Central memory CD8-positive, alpha-beta T cell (primary cell): ENCODE results near the gene CCDC200.
A peak's percentile ranks its signal among the peaks of the same experiment; 100 is the strongest.
"Not testable (repeated sequence)": the region's sequence is repeated elsewhere in the genome, so short reads cannot be mapped to it uniquely, and the experiment has no call there.

Experiments
- ATAC-seq: fragments of 150-1000 bp; cut with Tn5 transposase; replicated peaks from 2 replicates; pipeline ENCODE4 v1.10.0; 2022; ENCODE audit warnings: mild to moderate bottlenecking, moderate FRiP score, moderate number of reproducible peaks; ENCODE audit not compliant: poor library complexity, severe bottlenecking; ENCODE audit errors: extremely low read depth
- DNase-seq, 2 donors: peaks; one replicate each; pipeline ENCODE4 v3.0.0; 2021; ENCODE audit warnings: low spot score in 2 of 2
- H3K27ac Mint-ChIP-seq: one replicate; pipeline ENCODE4 v1.8.0; 2022; ENCODE audit warnings: low read depth, mild to moderate bottlenecking, moderate library complexity, mixed read lengths
- H3K27me3 Mint-ChIP-seq: one replicate; pipeline ENCODE4 v1.8.0; 2022; ENCODE audit warnings: mixed read lengths
- H3K36me3 Mint-ChIP-seq: one replicate; pipeline ENCODE4 v1.8.0; 2022; ENCODE audit warnings: mild to moderate bottlenecking, moderate library complexity, mixed read lengths; ENCODE audit not compliant: insufficient read depth
- H3K4me1 Mint-ChIP-seq: one replicate; pipeline ENCODE4 v1.8.0; 2022; ENCODE audit warnings: mixed read lengths
- H3K4me3 Mint-ChIP-seq: one replicate; pipeline ENCODE4 v1.8.0; 2022; ENCODE audit warnings: mild to moderate bottlenecking, moderate library complexity, mixed read lengths
- H3K9me3 Mint-ChIP-seq: one replicate; pipeline ENCODE4 v1.8.0; 2022; ENCODE audit warnings: mixed read lengths

CCDC200 gene

GRCh38 chr17:43228020-43228782, at the start of gene CCDC200:
Gene CCDC200, minus strand, starts transcription at chr17:43228623. Its CDS starts 69 bp downstream, at chr17:43228554.
- not testable (repeated sequence) for H3K4me1 Mint-ChIP-seq, H3K27ac Mint-ChIP-seq, H3K9me3 Mint-ChIP-seq, H3K36me3 Mint-ChIP-seq, H3K4me3 Mint-ChIP-seq, DNase-seq, H3K27me3 Mint-ChIP-seq, ATAC-seq

GRCh38 chr17:43272914-43273313, 44.5 kb upstream of the CCDC200 start:
- Mint-ChIP-seq H3K27ac (peak overlapping the region; percentile 93), H3K4me3 (peak overlapping the region; percentile 63)
- DNase-seq, H3K27me3 Mint-ChIP-seq, H3K9me3 Mint-ChIP-seq, H3K4me1 Mint-ChIP-seq, H3K36me3 Mint-ChIP-seq: not testable (repeated sequence)
- ATAC-seq: peak; percentile 43

- not testable (repeated sequence) for H3K4me1 Mint-ChIP-seq, H3K27me3 Mint-ChIP-seq, DNase-seq, ATAC-seq, H3K36me3 Mint-ChIP-seq, H3K9me3 Mint-ChIP-seq
- Mint-ChIP-seq H3K4me3 (peak overlapping the region; percentile 63), H3K27ac (peak overlapping the region; percentile 93)
These were observed 44.1 kb upstream of the CCDC200 start for GRCh38 chr17:43272483-43272882.

- not testable (repeated sequence) for H3K4me1 Mint-ChIP-seq, H3K4me3 Mint-ChIP-seq, DNase-seq, H3K36me3 Mint-ChIP-seq, H3K27ac Mint-ChIP-seq, H3K27me3 Mint-ChIP-seq, H3K9me3 Mint-ChIP-seq
- peak; percentile 46 for ATAC-seq
These were observed 42.4 kb upstream of the CCDC200 start for GRCh38 chr17:43270552-43271504.

- not testable (repeated sequence) for H3K9me3 Mint-ChIP-seq, H3K4me3 Mint-ChIP-seq, H3K4me1 Mint-ChIP-seq, ATAC-seq, H3K36me3 Mint-ChIP-seq, H3K27ac Mint-ChIP-seq, H3K27me3 Mint-ChIP-seq
- DNase-seq: peak; percentile 64 to 66
These were observed 18.0 kb upstream of the CCDC200 start for GRCh38 chr17:43246456-43246855.

GRCh38 chr17:43240596-43241352, 12.4 kb upstream of the CCDC200 start:
- H3K27me3 Mint-ChIP-seq, H3K4me3 Mint-ChIP-seq, H3K9me3 Mint-ChIP-seq, H3K36me3 Mint-ChIP-seq, H3K4me1 Mint-ChIP-seq, H3K27ac Mint-ChIP-seq, DNase-seq: not testable (repeated sequence)
- peak; percentile 49 for ATAC-seq

- H3K4me3 Mint-ChIP-seq, DNase-seq, H3K27me3 Mint-ChIP-seq, H3K27ac Mint-ChIP-seq, H3K9me3 Mint-ChIP-seq, H3K4me1 Mint-ChIP-seq, H3K36me3 Mint-ChIP-seq: not testable (repeated sequence)
- peak; percentile 43 for ATAC-seq
These were observed 11.2 kb upstream of the CCDC200 start for GRCh38 chr17:43239597-43239996.

- DNase-seq, ATAC-seq, H3K9me3 Mint-ChIP-seq, H3K36me3 Mint-ChIP-seq, H3K4me3 Mint-ChIP-seq, H3K27me3 Mint-ChIP-seq, H3K4me1 Mint-ChIP-seq, H3K27ac Mint-ChIP-seq: not testable (repeated sequence)
These were observed 5.5 kb upstream of the CCDC200 start, which contains the start of gene RNU2-1 for GRCh38 chr17:43233877-43234276. Gene RNU2-1, minus strand, starts transcription at chr17:43233977.

- not testable (repeated sequence) for H3K9me3 Mint-ChIP-seq, H3K36me3 Mint-ChIP-seq, H3K4me3 Mint-ChIP-seq, H3K4me1 Mint-ChIP-seq, H3K27me3 Mint-ChIP-seq, H3K27ac Mint-ChIP-seq, ATAC-seq, DNase-seq
These were observed 4.8 kb upstream of the CCDC200 start for GRCh38 chr17:43233263-43233662.

- H3K9me3 Mint-ChIP-seq, ATAC-seq, H3K4me1 Mint-ChIP-seq, H3K36me3 Mint-ChIP-seq, H3K27me3 Mint-ChIP-seq, H3K27ac Mint-ChIP-seq: not testable (repeated sequence)
- DNase-seq: peak; percentile 30 to 49
- peak overlapping the region; percentile 30 for H3K4me3 Mint-ChIP-seq
These were observed 3.7 kb upstream of the CCDC200 start for GRCh38 chr17:43232021-43232699.

GRCh38 chr17:43231205-43232020, 3.0 kb upstream of the CCDC200 start:
- not testable (repeated sequence) for H3K27ac Mint-ChIP-seq, H3K27me3 Mint-ChIP-seq, ATAC-seq, H3K4me3 Mint-ChIP-seq, H3K4me1 Mint-ChIP-seq, DNase-seq, H3K9me3 Mint-ChIP-seq, H3K36me3 Mint-ChIP-seq
